GM12873 (cell line): ENCODE measurements around the gene ASS1.

ENCODE experiments used
- TF ChIP-seq, protein P1 (sequence below): IDR thresholded peaks from 2 replicates; pipeline ENCODE4 v1.5.1; 2012; ENCODE audit warnings: low read depth, mild to moderate bottlenecking, moderate library complexity, low read length, control low read depth; ENCODE audit not compliant: insufficient read depth; ENCODE audit errors: missing control alignments

The ASS1 gene

DNA sequence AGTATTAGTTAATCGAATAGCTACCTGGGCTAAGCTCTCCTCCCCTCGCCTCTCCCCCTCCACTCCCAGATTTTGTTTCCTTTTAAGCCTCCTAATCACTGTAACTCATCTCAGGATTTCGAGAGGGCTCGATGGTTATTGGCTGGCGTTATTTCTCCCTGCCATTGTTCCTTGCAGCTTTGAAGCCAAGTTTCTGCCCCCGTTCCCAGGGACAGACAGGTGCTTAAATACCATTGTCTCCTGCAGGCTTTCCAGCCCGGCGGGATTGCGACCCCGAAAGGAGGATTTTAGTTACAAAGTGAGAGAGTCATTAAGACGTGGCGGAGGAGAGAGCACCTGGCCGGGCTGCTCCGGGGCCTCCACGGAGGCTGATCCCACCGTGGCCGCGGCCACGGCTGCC is 46.2 kb downstream of the ASS1 start:
- TF ChIP-seq, protein P1, sequence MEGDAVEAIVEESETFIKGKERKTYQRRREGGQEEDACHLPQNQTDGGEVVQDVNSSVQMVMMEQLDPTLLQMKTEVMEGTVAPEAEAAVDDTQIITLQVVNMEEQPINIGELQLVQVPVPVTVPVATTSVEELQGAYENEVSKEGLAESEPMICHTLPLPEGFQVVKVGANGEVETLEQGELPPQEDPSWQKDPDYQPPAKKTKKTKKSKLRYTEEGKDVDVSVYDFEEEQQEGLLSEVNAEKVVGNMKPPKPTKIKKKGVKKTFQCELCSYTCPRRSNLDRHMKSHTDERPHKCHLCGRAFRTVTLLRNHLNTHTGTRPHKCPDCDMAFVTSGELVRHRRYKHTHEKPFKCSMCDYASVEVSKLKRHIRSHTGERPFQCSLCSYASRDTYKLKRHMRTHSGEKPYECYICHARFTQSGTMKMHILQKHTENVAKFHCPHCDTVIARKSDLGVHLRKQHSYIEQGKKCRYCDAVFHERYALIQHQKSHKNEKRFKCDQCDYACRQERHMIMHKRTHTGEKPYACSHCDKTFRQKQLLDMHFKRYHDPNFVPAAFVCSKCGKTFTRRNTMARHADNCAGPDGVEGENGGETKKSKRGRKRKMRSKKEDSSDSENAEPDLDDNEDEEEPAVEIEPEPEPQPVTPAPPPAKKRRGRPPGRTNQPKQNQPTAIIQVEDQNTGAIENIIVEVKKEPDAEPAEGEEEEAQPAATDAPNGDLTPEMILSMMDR = no peak

DNA sequence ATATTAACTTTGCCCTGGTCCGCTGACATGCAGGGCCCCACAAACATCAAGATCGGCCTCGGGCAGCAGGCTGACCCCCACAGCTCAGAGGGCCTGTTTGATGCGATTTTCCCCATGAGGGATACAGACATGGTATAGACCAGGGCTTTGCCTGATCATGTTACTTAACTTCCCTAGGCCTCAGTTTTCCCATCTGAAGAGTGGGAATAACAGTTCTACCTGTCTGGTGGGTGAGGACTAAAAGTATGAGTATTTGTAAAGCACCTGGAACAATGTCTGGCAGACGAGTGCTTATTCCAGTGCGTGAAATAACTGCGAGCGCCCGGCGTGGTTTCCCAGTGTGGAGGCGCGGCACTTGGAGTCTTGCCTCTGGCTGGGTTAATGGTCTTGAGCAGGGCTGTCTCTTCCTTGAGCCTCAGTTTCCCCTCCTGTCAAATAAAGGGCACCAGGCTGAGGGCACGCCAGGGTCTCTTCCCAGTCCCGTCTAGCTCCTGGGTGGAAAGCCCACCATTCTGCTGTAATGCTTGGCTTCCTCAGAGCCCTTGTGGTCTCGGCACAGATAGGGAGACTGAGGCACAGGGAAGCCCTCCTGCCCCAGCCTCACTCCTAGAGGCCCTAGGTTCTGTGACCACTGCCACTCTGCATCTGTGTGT is 47.2 kb downstream of the ASS1 start:
- TF ChIP-seq, protein P1 = no peak

DNA sequence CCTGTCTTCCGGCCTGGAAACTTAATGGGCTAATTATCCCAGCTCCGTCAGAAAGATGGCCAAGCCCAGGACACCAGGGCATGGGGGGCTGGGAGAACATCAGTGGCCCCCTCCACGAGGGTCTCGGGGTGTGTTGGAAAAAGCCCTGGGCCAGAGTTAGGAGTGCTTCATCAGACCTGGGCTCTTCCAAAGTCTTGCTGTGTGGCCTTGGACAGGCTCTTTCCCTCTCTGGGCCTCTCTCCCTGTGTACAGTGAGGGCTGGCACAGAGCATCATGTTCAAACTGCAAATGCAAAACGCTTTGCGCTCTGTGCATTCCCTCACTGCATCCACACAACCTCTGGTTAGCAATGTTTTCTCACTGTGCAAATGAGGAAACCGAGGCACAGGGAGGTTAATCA is 48.3 kb downstream of the ASS1 start:
- TF ChIP-seq, protein P1 = no peak

DNA sequence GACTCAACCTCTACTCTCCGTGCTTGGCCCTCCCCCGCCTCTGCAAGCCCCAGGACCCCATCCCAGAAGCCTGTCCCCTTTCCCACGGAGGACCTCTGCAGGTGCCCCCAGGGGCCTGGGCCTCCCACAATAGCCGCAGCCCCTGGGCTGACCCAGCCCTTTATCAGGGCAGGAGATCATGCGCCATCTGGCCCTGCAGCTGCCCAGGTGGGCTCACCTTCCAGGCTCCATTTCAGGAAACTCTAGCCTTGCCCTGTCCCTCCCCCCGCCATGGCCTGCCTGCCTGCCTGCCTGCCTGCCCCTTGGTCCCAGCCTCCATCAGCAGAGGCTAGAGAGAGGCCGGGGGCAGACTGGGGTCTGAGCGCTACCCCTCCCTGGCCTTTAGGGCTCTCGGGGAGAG is 48.7 kb downstream of the ASS1 start:
- TF ChIP-seq, protein P1 = no peak

DNA sequence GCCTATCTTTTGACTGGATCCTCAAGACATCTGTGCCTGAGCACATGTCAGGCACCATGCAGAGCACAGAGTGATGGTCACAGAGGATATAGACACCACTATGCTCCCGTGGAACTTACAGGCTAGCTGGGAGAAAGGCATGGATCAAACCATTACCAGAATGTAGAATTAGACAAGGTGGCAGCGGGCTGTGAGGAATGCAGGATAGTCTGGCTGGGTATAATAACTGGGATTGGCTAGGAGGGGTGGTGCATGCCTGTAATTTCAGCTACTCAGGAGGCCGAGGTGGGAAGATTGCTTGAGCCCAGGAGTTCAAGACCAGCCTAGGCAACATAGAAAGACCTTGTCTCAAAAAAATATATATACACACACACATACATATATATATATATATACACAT is 50.3 kb downstream of the ASS1 start:
- TF ChIP-seq, protein P1 = no peak

DNA sequence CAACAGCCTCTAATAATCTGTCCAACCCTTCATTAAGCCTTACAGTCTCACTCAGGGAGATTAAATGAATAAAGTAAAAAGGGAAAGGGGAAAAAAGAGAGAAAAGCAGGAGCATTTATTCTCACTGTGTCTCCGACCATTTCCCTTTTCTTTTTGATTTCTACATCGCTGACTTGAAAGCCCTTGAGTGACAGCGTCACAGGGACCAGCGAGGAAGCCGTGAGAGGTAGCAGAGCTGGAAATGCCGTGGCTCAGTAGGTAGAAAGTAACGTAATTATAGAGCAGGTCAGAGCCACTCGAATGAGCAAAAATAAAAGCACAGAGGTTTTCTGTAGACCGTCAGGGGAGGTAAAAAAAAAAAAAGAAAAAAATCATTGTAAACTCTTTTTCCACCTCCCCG is 52.4 kb downstream of the ASS1 start:
- TF ChIP-seq, protein P1 = no peak

DNA sequence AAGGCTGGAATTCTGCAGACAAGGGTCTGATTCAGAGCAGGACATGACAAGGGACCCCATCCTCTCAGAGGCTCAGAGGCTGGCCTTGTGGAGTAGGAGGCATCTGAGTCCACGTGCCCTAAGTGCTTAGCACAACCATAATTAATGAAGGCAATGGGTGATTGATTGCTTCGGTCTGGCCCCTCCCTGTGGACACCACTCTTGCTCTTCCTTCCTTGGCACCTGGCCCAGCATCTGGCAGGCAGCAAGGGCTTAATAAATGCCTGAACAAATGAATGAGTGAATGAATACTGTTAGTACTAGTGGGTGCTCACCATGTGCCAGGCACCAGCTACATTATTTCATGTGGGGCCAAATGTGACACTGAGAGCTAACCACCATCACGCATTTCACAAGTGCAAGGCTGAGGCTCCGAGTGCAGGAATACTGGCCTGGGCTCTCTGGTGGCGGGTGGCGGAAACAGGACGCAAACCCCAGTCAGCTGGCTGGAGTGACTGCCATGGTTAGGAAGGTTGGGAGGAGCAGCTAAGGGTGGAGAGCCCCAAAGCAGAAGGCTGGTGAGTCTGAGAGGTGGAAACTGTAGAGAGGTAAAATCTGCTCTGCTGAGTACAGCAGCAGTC is 53.6 kb downstream of the ASS1 start:
- TF ChIP-seq, protein P1 = no peak
